ENCODE data around the gene SEC24A.
"Not testable (repeated sequence)": the region's sequence is repeated elsewhere in the genome, so short reads cannot be mapped to it uniquely, and the experiment has no call there.

Gene SEC24A

GRCh38 chr5:134648425-134649162 lies at the start of gene SEC24A:
SEC24A (plus strand) TSS chr5:134648785; CDS start chr5:134649077, 292 bp downstream.
- DNase-seq = peak; percentile 87

- not testable (repeated sequence) for DNase-seq
Observed at GRCh38 chr5:134599820-134600219, 48.8 kb upstream of the SEC24A start.

GRCh38 chr5:134600600-134600999 lies 48.0 kb upstream of the SEC24A start:
- DNase-seq = no peak

GRCh38 chr5:134603059-134603458 lies 45.5 kb upstream of the SEC24A start:
- DNase-seq = no peak

GRCh38 chr5:134604908-134605307 lies 43.7 kb upstream of the SEC24A start:
- no peak for DNase-seq

- no peak for DNase-seq
Observed at GRCh38 chr5:134606726-134607125, 41.9 kb upstream of the SEC24A start.

- no peak for DNase-seq
Observed at GRCh38 chr5:134608555-134608954, 40.0 kb upstream of the SEC24A start.

GRCh38 chr5:134609232-134609851 lies 39.2 kb upstream of the SEC24A start:
- no peak for DNase-seq

GRCh38 chr5:134610725-134611124 lies 37.9 kb upstream of the SEC24A start:
- no peak for DNase-seq

- DNase-seq = no peak
Observed at GRCh38 chr5:134611515-134611914, 37.1 kb upstream of the SEC24A start.

GRCh38 chr5:134614450-134615085 lies 34.0 kb upstream of the SEC24A start:
- DNase-seq = no peak

- DNase-seq = no peak
Observed at GRCh38 chr5:134620634-134621033, 28.0 kb upstream of the SEC24A start.

GRCh38 chr5:134625559-134625958 lies 23.0 kb upstream of the SEC24A start:
- no peak for DNase-seq

- no peak for DNase-seq
Observed at GRCh38 chr5:134626369-134627014, 22.1 kb upstream of the SEC24A start.

- no peak for DNase-seq
Observed at GRCh38 chr5:134634227-134634626, 14.4 kb upstream of the SEC24A start.

GRCh38 chr5:134635366-134635765 lies 13.2 kb upstream of the SEC24A start:
- not testable (repeated sequence) for DNase-seq

- no peak for DNase-seq
Observed at GRCh38 chr5:134637116-134637721, 11.4 kb upstream of the SEC24A start.

GRCh38 chr5:134638760-134639201 lies 9.8 kb upstream of the SEC24A start:
- DNase-seq = no peak

GRCh38 chr5:134642931-134643530 lies 5.6 kb upstream of the SEC24A start:
- no peak for DNase-seq

- peak; percentile 51 for DNase-seq
Observed at GRCh38 chr5:134647750-134648424, 698 bp upstream of the SEC24A start.

- peak; percentile 8 for DNase-seq
Observed at GRCh38 chr5:134649163-134649835, 714 bp downstream of the SEC24A start.
